ENCODE results near the gene POLQ. TPM values are rescaled to one million over a fixed set of nuclear protein-coding genes. Genes with fewer than 3 reads are reported as not detected.

The POLQ gene
- total and polyA plus RNA-seq, 2 donors (not counting 3 experiments of a cell fraction or from before 2014, with no cell fraction given) = 1.8 to 10.8 TPM

GRCh38 chr3:121508389-121508788 lies 37.4 kb downstream of the POLQ start:
- CTCF ChIA-PET = no interaction called here
- no peaks in the 10 kb centered on the region for H3K36me3 ChIP-seq (ENCODE audit: control insufficient read depth in 2 of 2, extremely low read depth in 1 of 2, insufficient read depth in 2 of 2, low read length in 2 of 2)
- intact Hi-C loops (cut with micrococcal nuclease) = no loop called here
- TF ChIP-seq CTCF (IDR thresholded peaks at IDR 0.05; ENCODE audit: extremely low read depth in 1 of 2, insufficient read depth in 1 of 2, low read depth in 1 of 2, low read length in 2 of 2) (no peak), EZH2 (IDR thresholded peaks at IDR 0.05; ENCODE audit: borderline replicate concordance, low read depth, low read length, severe bottlenecking) (no peak), FOS (IDR thresholded peaks at IDR 0.05; ENCODE audit: borderline replicate concordance, insufficient read depth, low read length) (no peak), MYC (IDR thresholded peaks at IDR 0.05; ENCODE audit: low read depth, low read length) (no peak), POLR2A (IDR thresholded peaks at IDR 0.05; ENCODE audit: low read depth, low read length) (no peak), MAX (IDR thresholded peaks at IDR 0.05; ENCODE audit: insufficient read depth, insufficient read length) (no peak), POLR2AphosphoS5 (IDR thresholded peaks at IDR 0.05; ENCODE audit: insufficient read depth, low read depth, low read length) (no peak), JUN (IDR thresholded peaks at IDR 0.05; ENCODE audit: borderline replicate concordance, insufficient read depth, insufficient read length, low read depth) (no peak), GATA2 (IDR thresholded peaks at IDR 0.05; ENCODE audit: insufficient read depth, insufficient read length, low read depth, low read length) (no peak)
- no TSS peak for BruUV-seq (replicated peaks)
- H3K9me1 ChIP-seq (replicated peaks; ENCODE audit: control insufficient read depth, extremely low read depth, insufficient read depth, low read length) = no peaks in the 10 kb centered on the region
- no peaks in the 10 kb centered on the region for H4K20me1 ChIP-seq (replicated peaks; ENCODE audit: control insufficient read depth, extremely low read depth, insufficient read depth, low read length)
- H3K9ac ChIP-seq (replicated peaks; ENCODE audit: extremely low read depth, insufficient read depth, low read length) = no peak overlapping the region
- POLR2A ChIA-PET = no interaction called here
- no peaks in the 10 kb centered on the region for H3K9me3 ChIP-seq (replicated peaks; ENCODE audit: control insufficient read depth, insufficient read depth, low read length)
- FAIRE-seq (no peak), DNase-seq (ENCODE audit: low read depth, low spot score) (no peak)
- no peak overlapping the region for H3K27ac ChIP-seq (ENCODE audit: insufficient read depth, low read depth, low read length)
- dilution Hi-C loops (cut with MboI; ENCODE audit: extremely low pct_ligation_motif_present, low sequenced_read_pairs) = no loop called here
- H2AFZ ChIP-seq (ENCODE audit: low read depth, low read length) = no peak overlapping the region
- no peaks in the 10 kb centered on the region for H3K79me2 ChIP-seq (ENCODE audit: control insufficient read depth, insufficient read depth, low read length)
- H3K4me2 ChIP-seq (ENCODE audit: insufficient read depth, low read length) = no peak overlapping the region
- no peak overlapping the region for H3K4me3 ChIP-seq (replicated peaks in 1 of 3; ENCODE audit: insufficient read depth in 1 of 3, low read depth in 1 of 3, low read length in 3 of 3)
- no peaks in the 10 kb centered on the region for H3K27me3 ChIP-seq (ENCODE audit: control insufficient read depth in 2 of 2, insufficient read depth in 2 of 2, low read length in 2 of 2)
- no peaks in the 10 kb centered on the region for H3K4me1 ChIP-seq (ENCODE audit: control insufficient read depth, extremely low read depth, insufficient read depth, low read length)

Data from endothelial cell of umbilical vein (primary cell).